WTC11 (cell line): ENCODE measurements around the gene MMP3. TPM values are rescaled to one million over a fixed set of nuclear protein-coding genes. Genes with fewer than 3 reads are reported as not detected.

Experiments used
- ATAC-seq: fragments of 200-7000 bp; cut with Tn5 transposase; 2 replicates; pipeline ENCODE4 v1.10.0; 2021; ENCODE audit warnings: mild to moderate bottlenecking, moderate library complexity
- CTCF ChIA-PET: fragments of 300-600 bp; sonication (Branson Sonifier 250); formaldehyde crosslinking; loops from one replicate; lab custom pipeline; 2021; ENCODE audit warnings: antibody characterized with exemption; lab: Charles Lee
- POLR2A ChIA-PET: fragments of 350-600 bp; sonication (Branson Sonifier 250); formaldehyde crosslinking; loops from one replicate; lab custom pipeline; 2021; ENCODE audit warnings: antibody characterized with exemption; lab: Charles Lee
- DNase-seq: peaks from one replicate; pipeline ENCODE4 v3.0.0; 2021; ENCODE audit warnings: low spot score
- H3K27ac Mint-ChIP-seq: 2 replicates; pipeline ENCODE4 v1.8.0; 2021; ENCODE audit warnings: mixed read lengths
- H3K27me3 Mint-ChIP-seq: 2 replicates; pipeline ENCODE4 v1.8.0; 2021; ENCODE audit warnings: low read depth, mild to moderate bottlenecking, moderate library complexity, mixed read lengths
- H3K36me3 Mint-ChIP-seq: 2 replicates; pipeline ENCODE4 v1.8.0; 2021; ENCODE audit warnings: mixed read lengths
- H3K4me1 Mint-ChIP-seq: 2 replicates; pipeline ENCODE4 v1.8.0; 2022; ENCODE audit warnings: mixed read lengths
- H3K4me3 Mint-ChIP-seq: 2 replicates; pipeline ENCODE4 v1.8.0; 2021; ENCODE audit warnings: mild to moderate bottlenecking, moderate library complexity, mixed read lengths
- H3K9me3 Mint-ChIP-seq: 2 replicates; pipeline ENCODE4 v1.8.0; 2021; ENCODE audit warnings: mixed read lengths
- FOXJ3 ChIP-seq: sonication (generic); formaldehyde crosslinking; IDR thresholded peaks from 2 replicates; pipeline ENCODE4 v1.9.0; 2021; ENCODE audit warnings: missing genetic modification reagents, mild to moderate bottlenecking, borderline replicate concordance
- MAX ChIP-seq: sonication (generic); formaldehyde crosslinking; IDR thresholded peaks from 2 replicates; pipeline ENCODE4 v1.8.0; 2022; ENCODE audit warnings: mild to moderate bottlenecking, missing genetic modification reagents
- ZNF138 ChIP-seq: sonication (generic); formaldehyde crosslinking; conservative IDR thresholded peaks from 2 replicates; pipeline ENCODE4 v1.8.1; 2022; ENCODE audit warnings: mild to moderate bottlenecking, moderate library complexity, missing genetic modification reagents
- ZNF219 ChIP-seq: sonication (generic); formaldehyde crosslinking; IDR thresholded peaks from 2 replicates; pipeline ENCODE4 v1.8.0; 2023; ENCODE audit warnings: missing genetic modification reagents, mild to moderate bottlenecking, borderline replicate concordance
- total RNA-seq: library from RNA; stranded (reverse); gene quantifications from 3 replicates; pipeline ENCODE4 v1.2.3, GENCODE V29; 2021
- TF ChIP-seq, protein P1 (sequence below): sonication (generic); formaldehyde crosslinking; IDR thresholded peaks from 2 replicates; pipeline ENCODE4 v1.8.1; 2023; ENCODE audit warnings: mild to moderate bottlenecking, missing genetic modification reagents, moderate library complexity
- TF ChIP-seq, protein P2 (sequence below): sonication (generic); formaldehyde crosslinking; IDR thresholded peaks from 2 replicates; pipeline ENCODE4 v1.8.1; 2023; ENCODE audit warnings: mild to moderate bottlenecking, missing genetic modification reagents, borderline replicate concordance
- TF ChIP-seq, protein P3 (sequence below): fragments of 250-450 bp; sonication (Bioruptor Pico); conservative IDR thresholded peaks from 2 replicates; pipeline ENCODE4 v1.9.0; 2021; ENCODE audit warnings: mild to moderate bottlenecking
- TF ChIP-seq, protein P4 (sequence below): fragments of 250-450 bp; sonication (Bioruptor Pico); IDR thresholded peaks from 2 replicates; pipeline ENCODE4 v1.9.0; 2021; ENCODE audit warnings: mild to moderate bottlenecking
- TF ChIP-seq, protein P5 (sequence below): sonication (generic); formaldehyde crosslinking; conservative IDR thresholded peaks from 2 replicates; pipeline ENCODE4 v1.8.1; 2022; ENCODE audit warnings: mild to moderate bottlenecking, missing genetic modification reagents

MMP3 gene
- total RNA-seq, 1 experiment from 2014 or later: not detected

DNA sequence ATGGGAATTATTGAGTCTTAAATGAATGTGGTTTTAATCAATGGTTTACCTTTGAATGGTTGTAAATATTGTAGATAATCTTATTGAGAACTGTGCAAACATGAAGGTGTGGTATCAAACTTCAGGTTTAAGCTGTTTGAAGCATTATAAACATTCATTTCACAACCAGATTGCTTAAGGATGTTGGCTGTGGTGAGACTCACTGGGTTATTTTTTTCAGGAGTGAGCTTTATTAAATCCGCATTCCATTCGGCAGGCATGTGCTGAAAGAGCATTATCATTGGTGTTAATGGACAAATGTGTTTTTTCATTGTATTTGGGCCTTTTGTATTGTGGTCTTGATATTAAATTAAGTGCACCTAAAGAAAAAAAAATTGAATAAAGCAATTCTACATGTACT is 9.7 kb downstream of the MMP3 start:
- ChIA-PET CTCF (no interaction called here), POLR2A (no interaction called here)
- no peaks in the 10 kb centered on the region for H3K9me3 Mint-ChIP-seq
- TF ChIP-seq, protein P1, sequence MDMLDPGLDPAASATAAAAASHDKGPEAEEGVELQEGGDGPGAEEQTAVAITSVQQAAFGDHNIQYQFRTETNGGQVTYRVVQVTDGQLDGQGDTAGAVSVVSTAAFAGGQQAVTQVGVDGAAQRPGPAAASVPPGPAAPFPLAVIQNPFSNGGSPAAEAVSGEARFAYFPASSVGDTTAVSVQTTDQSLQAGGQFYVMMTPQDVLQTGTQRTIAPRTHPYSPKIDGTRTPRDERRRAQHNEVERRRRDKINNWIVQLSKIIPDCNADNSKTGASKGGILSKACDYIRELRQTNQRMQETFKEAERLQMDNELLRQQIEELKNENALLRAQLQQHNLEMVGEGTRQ (CRISPR knock-in tag): no peak
- DNase-seq: no peak
- ATAC-seq: no peak
- H3K4me1 Mint-ChIP-seq: peaks cover 42% of the 10 kb centered on the region
- peaks cover 4% of the 10 kb centered on the region; the same call in 1 of the 2 replicates for H3K27me3 Mint-ChIP-seq
- no peaks in the 10 kb centered on the region for H3K36me3 Mint-ChIP-seq
- H3K27ac Mint-ChIP-seq: no peak overlapping the region
- H3K4me3 Mint-ChIP-seq: no peak overlapping the region

- H3K4me3 Mint-ChIP-seq: no peak overlapping the region
- CTCF ChIA-PET: interaction anchor here (0.6 to 1.7 kb wide), 3 partner anchors 81 to 325 kb away, joined by 4 to 8 read pairs (median 4); no protein-coding TSS in a partner anchor
- peaks cover 4% of the 10 kb centered on the region; the same call in 1 of the 2 replicates for H3K27me3 Mint-ChIP-seq
- H3K36me3 Mint-ChIP-seq: no peaks in the 10 kb centered on the region; the same call in 1 of the 2 replicates
- peaks cover 37% of the 10 kb centered on the region for H3K4me1 Mint-ChIP-seq
- DNase-seq: no peak
- ATAC-seq: no peak
- TF ChIP-seq, protein P2, sequence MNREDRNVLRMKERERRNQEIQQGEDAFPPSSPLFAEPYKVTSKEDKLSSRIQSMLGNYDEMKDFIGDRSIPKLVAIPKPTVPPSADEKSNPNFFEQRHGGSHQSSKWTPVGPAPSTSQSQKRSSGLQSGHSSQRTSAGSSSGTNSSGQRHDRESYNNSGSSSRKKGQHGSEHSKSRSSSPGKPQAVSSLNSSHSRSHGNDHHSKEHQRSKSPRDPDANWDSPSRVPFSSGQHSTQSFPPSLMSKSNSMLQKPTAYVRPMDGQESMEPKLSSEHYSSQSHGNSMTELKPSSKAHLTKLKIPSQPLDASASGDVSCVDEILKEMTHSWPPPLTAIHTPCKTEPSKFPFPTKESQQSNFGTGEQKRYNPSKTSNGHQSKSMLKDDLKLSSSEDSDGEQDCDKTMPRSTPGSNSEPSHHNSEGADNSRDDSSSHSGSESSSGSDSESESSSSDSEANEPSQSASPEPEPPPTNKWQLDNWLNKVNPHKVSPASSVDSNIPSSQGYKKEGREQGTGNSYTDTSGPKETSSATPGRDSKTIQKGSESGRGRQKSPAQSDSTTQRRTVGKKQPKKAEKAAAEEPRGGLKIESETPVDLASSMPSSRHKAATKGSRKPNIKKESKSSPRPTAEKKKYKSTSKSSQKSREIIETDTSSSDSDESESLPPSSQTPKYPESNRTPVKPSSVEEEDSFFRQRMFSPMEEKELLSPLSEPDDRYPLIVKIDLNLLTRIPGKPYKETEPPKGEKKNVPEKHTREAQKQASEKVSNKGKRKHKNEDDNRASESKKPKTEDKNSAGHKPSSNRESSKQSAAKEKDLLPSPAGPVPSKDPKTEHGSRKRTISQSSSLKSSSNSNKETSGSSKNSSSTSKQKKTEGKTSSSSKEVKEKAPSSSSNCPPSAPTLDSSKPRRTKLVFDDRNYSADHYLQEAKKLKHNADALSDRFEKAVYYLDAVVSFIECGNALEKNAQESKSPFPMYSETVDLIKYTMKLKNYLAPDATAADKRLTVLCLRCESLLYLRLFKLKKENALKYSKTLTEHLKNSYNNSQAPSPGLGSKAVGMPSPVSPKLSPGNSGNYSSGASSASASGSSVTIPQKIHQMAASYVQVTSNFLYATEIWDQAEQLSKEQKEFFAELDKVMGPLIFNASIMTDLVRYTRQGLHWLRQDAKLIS (CRISPR knock-in tag): no peak
- TF ChIP-seq, all 79 proteins: peak for 0
- POLR2A ChIA-PET: no interaction called here
- H3K9me3 Mint-ChIP-seq: peaks cover under 1% of the 10 kb centered on the region
- no peak overlapping the region for H3K27ac Mint-ChIP-seq
These were observed 10.8 kb downstream of the MMP3 start for GRCh38 chr11:102832612-102833011.

GRCh38 chr11:102831489-102832440 is 11.6 kb downstream of the MMP3 start:
- peak; percentile 91 for ATAC-seq
- ChIA-PET CTCF (interaction anchor here (0.6 to 1.8 kb wide), 22 partner anchors 10 to 326 kb away, joined by 3 to 11 read pairs (median 4); partner anchors contain the start of genes DYNC2H1, MMP10 and MMP3), POLR2A (no interaction called here)
- H3K36me3 Mint-ChIP-seq: peaks cover 7% of the 10 kb centered on the region
- peak overlapping the region; percentile 51 for H3K4me3 Mint-ChIP-seq
- H3K4me1 Mint-ChIP-seq: peaks cover 32% of the 10 kb centered on the region
- DNase-seq: peak; percentile 77
- H3K9me3 Mint-ChIP-seq: peaks cover 8% of the 10 kb centered on the region
- H3K27ac Mint-ChIP-seq: no peak overlapping the region
- H3K27me3 Mint-ChIP-seq: peaks cover 4% of the 10 kb centered on the region; the same call in 1 of the 2 replicates
- TF ChIP-seq, protein P3, sequence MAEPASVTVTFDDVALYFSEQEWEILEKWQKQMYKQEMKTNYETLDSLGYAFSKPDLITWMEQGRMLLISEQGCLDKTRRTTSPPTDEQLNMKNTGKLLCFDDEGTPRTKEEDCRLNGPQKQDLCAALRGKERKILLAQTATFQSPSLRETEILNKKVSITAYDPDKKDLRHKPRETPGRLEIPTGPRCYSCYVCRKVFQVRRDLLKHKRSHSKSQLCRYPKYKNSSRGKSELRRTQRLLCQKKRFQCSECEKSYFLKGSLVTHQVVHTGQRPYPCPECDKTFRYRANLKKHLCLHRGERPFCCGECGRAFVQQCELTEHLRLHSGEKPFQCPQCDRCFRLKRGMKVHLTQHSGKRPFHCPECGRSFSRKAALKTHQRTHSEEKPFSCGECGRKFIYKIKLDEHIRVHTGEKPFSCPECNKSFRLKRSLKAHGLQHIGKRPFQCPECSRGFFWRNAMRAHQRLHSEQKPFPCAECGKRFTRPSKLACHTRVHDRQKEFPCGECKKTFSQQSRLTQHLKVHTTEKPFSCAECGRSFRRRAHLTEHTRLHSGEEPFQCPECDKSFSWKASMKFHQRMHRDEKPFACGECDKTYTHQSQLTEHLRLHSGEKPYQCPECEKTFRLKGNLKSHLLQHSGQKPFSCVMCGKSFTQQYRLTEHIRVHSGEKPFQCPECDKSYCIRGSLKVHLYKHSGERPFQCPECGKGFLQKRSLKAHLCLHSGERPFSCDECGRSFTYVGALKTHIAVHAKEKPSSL: no peak
- TF ChIP-seq ZNF138 (CRISPR knock-in tag): no peak
- no peak for TF ChIP-seq MAX (CRISPR knock-in tag)
- TF ChIP-seq, protein P4, sequence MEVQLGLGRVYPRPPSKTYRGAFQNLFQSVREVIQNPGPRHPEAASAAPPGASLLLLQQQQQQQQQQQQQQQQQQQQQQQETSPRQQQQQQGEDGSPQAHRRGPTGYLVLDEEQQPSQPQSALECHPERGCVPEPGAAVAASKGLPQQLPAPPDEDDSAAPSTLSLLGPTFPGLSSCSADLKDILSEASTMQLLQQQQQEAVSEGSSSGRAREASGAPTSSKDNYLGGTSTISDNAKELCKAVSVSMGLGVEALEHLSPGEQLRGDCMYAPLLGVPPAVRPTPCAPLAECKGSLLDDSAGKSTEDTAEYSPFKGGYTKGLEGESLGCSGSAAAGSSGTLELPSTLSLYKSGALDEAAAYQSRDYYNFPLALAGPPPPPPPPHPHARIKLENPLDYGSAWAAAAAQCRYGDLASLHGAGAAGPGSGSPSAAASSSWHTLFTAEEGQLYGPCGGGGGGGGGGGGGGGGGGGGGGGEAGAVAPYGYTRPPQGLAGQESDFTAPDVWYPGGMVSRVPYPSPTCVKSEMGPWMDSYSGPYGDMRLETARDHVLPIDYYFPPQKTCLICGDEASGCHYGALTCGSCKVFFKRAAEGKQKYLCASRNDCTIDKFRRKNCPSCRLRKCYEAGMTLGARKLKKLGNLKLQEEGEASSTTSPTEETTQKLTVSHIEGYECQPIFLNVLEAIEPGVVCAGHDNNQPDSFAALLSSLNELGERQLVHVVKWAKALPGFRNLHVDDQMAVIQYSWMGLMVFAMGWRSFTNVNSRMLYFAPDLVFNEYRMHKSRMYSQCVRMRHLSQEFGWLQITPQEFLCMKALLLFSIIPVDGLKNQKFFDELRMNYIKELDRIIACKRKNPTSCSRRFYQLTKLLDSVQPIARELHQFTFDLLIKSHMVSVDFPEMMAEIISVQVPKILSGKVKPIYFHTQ (CRISPR knock-in tag): 0 out of 2 replicates have a peak, but pooled peaks have one; percentile 18
- TF ChIP-seq, protein P5, sequence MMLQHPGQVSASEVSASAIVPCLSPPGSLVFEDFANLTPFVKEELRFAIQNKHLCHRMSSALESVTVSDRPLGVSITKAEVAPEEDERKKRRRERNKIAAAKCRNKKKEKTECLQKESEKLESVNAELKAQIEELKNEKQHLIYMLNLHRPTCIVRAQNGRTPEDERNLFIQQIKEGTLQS (CRISPR knock-in tag): no peak
- no peak for TF ChIP-seq ZNF219
- no peak for TF ChIP-seq FOXJ3
